Gastrocnemius medialis (tissue), 4 donors: Measurements from ENCODE around the gene IQSEC2.

Source experiments
- POLR2A ChIP-seq, 2 donors: fragments of 450-650 bp; IDR thresholded peaks; one replicate each; pipeline ENCODE4 v1.6.1; 2017; ENCODE audit warnings: antibody characterized with exemption in 2 of 2, mild to moderate bottlenecking in 2 of 2, moderate library complexity in 2 of 2
- TF ChIP-seq, protein P1 (sequence below), 5 experiments: fragments of 450-650 bp in 3 of 5; fragments of 200-600 bp in 2 of 5; sonication (generic) in 2 of 5; IDR thresholded peaks in 4 of 5; conservative IDR thresholded peaks in 1 of 5; 1 replicate in 4 of 5; 2 replicates in 1 of 5; pipeline ENCODE4 v1.5.1; 2016 to 2019; ENCODE audit warnings: antibody characterized with exemption in 5 of 5, mild to moderate bottlenecking in 3 of 5, moderate library complexity in 3 of 5

DNA sequence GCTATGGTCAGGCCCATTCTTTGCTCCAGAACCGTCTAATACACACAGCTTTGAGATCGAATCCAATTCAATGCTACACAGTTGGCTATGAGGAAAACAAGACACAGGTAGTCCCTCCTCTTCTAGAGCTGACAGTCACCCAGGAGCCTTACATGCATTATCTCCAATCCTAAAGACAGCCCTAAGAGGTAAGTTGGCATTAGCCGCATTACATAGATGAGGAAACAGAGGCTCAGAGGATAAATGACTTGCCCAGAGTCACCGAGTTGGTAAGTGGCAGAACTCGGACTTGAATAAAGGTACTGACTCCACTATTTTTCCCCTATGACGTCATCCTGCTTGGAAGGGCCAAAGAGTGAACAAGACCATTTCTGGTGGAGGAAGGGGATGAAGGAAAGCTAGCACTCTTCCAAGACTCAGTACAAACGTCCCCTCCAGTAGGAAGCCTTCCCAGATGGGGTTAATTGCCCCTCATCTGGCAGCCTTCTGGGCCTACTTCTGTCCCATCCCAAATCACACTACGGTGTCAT is 8.5 kb downstream of the IQSEC2 start:
- TF ChIP-seq, protein P1, sequence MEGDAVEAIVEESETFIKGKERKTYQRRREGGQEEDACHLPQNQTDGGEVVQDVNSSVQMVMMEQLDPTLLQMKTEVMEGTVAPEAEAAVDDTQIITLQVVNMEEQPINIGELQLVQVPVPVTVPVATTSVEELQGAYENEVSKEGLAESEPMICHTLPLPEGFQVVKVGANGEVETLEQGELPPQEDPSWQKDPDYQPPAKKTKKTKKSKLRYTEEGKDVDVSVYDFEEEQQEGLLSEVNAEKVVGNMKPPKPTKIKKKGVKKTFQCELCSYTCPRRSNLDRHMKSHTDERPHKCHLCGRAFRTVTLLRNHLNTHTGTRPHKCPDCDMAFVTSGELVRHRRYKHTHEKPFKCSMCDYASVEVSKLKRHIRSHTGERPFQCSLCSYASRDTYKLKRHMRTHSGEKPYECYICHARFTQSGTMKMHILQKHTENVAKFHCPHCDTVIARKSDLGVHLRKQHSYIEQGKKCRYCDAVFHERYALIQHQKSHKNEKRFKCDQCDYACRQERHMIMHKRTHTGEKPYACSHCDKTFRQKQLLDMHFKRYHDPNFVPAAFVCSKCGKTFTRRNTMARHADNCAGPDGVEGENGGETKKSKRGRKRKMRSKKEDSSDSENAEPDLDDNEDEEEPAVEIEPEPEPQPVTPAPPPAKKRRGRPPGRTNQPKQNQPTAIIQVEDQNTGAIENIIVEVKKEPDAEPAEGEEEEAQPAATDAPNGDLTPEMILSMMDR (IDR thresholded peaks at IDR 0.05 in 4 of 5, conservative IDR thresholded peaks at IDR 0.05 in 1 of 5) = no peak
- TF ChIP-seq POLR2A (IDR thresholded peaks at IDR 0.05) = no peak
